VCaP (cell line): Measurements from ENCODE around the gene BMS1.

Source experiments
- H3K27ac ChIP-seq: fragments of 450-650 bp; 2 replicates; pipeline ENCODE4 v1.5.1; 2017
- TF ChIP-seq, protein P1 (sequence below): fragments of 450-650 bp; conservative IDR thresholded peaks from 2 replicates; pipeline ENCODE4 v1.5.1; 2017; ENCODE audit warnings: mild to moderate bottlenecking, moderate library complexity

The BMS1 gene

DNA sequence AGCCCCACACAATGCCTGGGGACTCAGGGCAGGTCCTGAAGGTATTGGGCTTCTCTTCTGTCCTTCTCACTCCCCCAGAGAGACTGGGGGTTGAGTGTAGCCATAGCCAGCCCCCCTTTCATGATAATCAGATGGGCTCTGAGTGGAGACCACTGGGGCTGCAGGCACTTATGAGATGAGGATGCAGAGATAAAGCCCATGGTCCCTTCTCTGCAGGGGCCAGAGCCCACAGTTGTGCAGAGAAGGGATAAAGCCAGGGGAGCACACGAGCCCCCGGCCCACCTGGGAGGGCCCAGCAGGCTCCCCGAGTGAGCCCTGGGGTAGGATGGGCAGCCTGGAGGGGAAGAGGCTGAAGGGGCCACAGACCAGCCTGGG is 96.2 kb downstream of the BMS1 start:
- TF ChIP-seq, protein P1, sequence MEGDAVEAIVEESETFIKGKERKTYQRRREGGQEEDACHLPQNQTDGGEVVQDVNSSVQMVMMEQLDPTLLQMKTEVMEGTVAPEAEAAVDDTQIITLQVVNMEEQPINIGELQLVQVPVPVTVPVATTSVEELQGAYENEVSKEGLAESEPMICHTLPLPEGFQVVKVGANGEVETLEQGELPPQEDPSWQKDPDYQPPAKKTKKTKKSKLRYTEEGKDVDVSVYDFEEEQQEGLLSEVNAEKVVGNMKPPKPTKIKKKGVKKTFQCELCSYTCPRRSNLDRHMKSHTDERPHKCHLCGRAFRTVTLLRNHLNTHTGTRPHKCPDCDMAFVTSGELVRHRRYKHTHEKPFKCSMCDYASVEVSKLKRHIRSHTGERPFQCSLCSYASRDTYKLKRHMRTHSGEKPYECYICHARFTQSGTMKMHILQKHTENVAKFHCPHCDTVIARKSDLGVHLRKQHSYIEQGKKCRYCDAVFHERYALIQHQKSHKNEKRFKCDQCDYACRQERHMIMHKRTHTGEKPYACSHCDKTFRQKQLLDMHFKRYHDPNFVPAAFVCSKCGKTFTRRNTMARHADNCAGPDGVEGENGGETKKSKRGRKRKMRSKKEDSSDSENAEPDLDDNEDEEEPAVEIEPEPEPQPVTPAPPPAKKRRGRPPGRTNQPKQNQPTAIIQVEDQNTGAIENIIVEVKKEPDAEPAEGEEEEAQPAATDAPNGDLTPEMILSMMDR = no peak
- H3K27ac ChIP-seq = no peak overlapping the region

DNA sequence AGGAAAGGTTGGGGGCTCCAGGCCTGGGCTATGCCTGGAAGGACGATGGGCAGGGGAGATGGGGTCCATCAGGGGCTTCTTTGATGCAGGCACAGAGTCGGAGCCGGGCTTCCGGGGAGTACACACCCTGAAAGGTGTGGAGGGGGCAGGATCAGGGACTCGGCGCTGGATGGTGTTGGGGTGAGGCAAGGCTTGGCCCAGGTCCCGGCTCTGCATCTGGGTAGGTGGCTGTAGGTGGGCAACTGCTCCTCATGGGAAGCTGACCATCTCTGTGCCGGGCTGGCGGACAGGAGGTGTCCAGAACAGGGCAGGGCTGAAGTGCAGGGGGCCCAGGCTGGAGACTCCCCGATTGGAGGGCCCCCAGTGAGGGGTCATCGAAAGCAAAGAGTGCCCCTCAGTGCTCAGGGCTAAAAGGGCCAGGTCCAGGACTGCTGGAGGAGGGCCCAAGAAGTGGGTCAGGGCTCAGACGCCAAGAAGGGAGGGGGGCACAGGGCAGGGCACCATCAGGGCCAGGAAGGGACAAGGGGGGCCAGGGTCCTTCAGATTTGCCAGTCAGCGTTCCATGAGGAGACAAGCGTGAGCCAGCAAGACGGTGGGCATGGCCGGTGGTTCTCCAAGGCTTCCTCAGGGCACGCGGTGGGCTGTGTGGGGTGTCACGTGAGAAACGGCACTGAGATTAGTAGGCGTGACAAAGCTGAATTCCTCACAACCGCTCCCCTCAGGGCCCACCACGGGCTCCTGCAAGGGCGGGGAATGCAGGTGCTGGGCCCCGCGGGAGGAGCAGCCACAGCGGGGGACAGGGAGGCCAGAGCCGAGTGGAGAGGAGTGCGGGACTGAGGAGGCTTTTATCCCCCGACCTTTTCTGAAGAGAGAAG is 97.0 kb downstream of the BMS1 start:
- H3K27ac ChIP-seq = no peak overlapping the region
- TF ChIP-seq, protein P1 = no peak

DNA sequence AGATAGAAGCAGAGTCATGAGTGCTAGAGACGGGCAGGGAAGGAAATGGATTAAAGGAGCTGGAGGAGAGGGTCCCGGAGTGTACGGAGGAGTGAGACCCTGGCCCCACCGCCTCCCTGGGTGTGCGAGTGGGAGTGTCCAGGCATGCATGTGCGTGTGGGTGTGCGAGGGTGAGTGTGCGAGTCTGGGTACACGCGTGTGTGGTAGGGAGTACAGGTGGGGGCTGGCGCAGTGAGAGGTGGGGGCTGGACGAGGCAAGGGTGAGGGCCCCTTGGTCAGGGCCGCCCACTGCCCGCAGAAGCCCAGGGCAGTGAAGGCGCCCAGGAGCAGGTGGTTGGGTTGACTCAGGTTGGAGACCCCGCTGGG is 97.6 kb downstream of the BMS1 start:
- H3K27ac ChIP-seq = no peak overlapping the region
- TF ChIP-seq, protein P1 = no peak

DNA sequence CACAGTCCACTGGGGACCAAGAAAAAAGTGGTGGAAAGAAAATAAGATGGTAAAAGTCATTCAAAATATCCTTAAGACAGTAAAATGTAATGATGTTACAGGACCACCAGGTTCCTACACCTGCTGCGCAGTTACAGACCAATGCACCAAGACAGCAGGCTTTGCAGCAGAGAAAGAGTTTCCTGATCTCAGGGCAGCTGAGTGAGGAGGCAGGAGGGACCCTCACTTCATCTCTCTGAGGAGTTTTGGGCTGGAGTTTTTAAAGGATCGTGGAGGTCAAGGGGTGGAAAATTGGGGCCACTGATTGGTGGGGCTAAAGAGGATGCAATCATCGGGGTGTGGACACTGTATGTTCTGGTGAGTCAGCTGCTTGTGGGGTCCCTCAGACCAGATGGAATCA is 100.0 kb downstream of the BMS1 start:
- TF ChIP-seq, protein P1 = no peak
- no peak overlapping the region for H3K27ac ChIP-seq
